Measurements from ENCODE around the gene PDPN.

Gene PDPN

DNA sequence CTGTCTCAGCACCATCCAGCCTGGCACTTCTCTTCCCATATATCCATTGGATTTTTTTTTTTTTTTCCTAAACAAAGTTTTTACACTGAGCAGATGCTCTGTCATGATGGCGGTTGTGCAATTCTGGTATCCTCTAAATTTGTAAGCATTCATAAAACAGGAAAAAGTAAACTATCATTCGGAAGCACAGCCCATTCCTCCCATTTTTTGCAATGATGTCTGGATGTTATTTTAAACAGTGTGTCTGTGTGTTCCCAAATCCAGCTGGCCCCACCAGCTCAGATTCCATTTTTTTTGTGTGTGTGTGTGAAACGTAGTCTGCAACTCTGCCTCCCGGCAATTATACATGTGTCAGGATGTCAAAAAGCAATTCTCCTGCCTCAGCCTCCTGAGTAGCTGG, 33.5 kb downstream of the PDPN start:
- H3K79me2 ChIP-seq (ENCODE audit: control insufficient read depth, low read length) = no peaks in the 10 kb centered on the region
- no peak for TF ChIP-seq EZH2phosphoT487 (IDR thresholded peaks at IDR 0.05; ENCODE audit: borderline replicate concordance, low read length)
- TF ChIP-seq, protein P1, sequence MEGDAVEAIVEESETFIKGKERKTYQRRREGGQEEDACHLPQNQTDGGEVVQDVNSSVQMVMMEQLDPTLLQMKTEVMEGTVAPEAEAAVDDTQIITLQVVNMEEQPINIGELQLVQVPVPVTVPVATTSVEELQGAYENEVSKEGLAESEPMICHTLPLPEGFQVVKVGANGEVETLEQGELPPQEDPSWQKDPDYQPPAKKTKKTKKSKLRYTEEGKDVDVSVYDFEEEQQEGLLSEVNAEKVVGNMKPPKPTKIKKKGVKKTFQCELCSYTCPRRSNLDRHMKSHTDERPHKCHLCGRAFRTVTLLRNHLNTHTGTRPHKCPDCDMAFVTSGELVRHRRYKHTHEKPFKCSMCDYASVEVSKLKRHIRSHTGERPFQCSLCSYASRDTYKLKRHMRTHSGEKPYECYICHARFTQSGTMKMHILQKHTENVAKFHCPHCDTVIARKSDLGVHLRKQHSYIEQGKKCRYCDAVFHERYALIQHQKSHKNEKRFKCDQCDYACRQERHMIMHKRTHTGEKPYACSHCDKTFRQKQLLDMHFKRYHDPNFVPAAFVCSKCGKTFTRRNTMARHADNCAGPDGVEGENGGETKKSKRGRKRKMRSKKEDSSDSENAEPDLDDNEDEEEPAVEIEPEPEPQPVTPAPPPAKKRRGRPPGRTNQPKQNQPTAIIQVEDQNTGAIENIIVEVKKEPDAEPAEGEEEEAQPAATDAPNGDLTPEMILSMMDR (IDR thresholded peaks at IDR 0.05; ENCODE audit: low read depth, low read length, poor library complexity, severe bottlenecking) = no peak
- no peaks in the 10 kb centered on the region for H3F3A ChIP-seq (ENCODE audit: control insufficient read depth, insufficient read depth)
- H3K9me3 ChIP-seq (ENCODE audit: control insufficient read depth, insufficient read depth, low read length) = no peaks in the 10 kb centered on the region
- H3K27me3 ChIP-seq (ENCODE audit: control insufficient read depth, low read length) = no peaks in the 10 kb centered on the region
- H4K20me1 ChIP-seq (ENCODE audit: control insufficient read depth, insufficient read depth, low read depth, low read length) = no peaks in the 10 kb centered on the region
- no peak overlapping the region for H3K27ac ChIP-seq (ENCODE audit: low read depth, low read length)
- H3K36me3 ChIP-seq (ENCODE audit: control insufficient read depth, low read length) = no peaks in the 10 kb centered on the region
- H3K4me3 ChIP-seq (ENCODE audit: low read length) = no peak overlapping the region
- no peak overlapping the region for H3K4me2 ChIP-seq (ENCODE audit: low read length)
- H3K4me1 ChIP-seq (ENCODE audit: control insufficient read depth, low read length) = no peaks in the 10 kb centered on the region
- H3K9me2 ChIP-seq (replicated peaks; ENCODE audit: control insufficient read depth, low read length) = no peaks in the 10 kb centered on the region

DNA sequence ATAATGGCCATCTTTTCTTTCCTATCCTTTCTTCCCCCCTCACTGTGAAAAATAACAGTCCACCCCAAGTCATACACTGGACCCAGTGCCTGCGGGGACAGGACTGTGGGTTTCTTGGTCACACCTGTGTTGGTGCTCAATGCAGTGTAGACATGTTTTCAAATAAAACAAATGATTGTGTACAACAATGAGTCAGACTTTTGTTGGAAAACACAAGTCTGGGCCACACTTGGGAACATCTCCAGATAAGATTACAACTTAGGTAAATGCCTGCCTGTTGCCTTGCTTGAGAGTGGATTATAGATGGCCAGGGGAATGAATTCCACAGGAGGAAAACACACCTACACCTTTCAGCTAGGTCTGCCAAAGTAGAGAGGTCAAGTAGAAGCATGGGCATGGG, 34.1 kb downstream of the PDPN start:
- TF ChIP-seq EZH2phosphoT487 (IDR thresholded peaks at IDR 0.05; ENCODE audit: borderline replicate concordance, low read length) = no peak
- TF ChIP-seq, protein P1 (IDR thresholded peaks at IDR 0.05; ENCODE audit: low read depth, low read length, poor library complexity, severe bottlenecking) = no peak
- no peaks in the 10 kb centered on the region for H3K9me3 ChIP-seq (ENCODE audit: control insufficient read depth, insufficient read depth, low read length)
- no peaks in the 10 kb centered on the region for H4K20me1 ChIP-seq (ENCODE audit: control insufficient read depth, insufficient read depth, low read depth, low read length)
- H3K27ac ChIP-seq (ENCODE audit: low read depth, low read length) = no peak overlapping the region
- no peaks in the 10 kb centered on the region for H3K9me2 ChIP-seq (replicated peaks; ENCODE audit: control insufficient read depth, low read length)
- no peaks in the 10 kb centered on the region for H3K36me3 ChIP-seq (ENCODE audit: control insufficient read depth, low read length)
- no peaks in the 10 kb centered on the region for H3K4me1 ChIP-seq (ENCODE audit: control insufficient read depth, low read length)
- H3K79me2 ChIP-seq (ENCODE audit: control insufficient read depth, low read length) = no peaks in the 10 kb centered on the region
- H3K27me3 ChIP-seq (ENCODE audit: control insufficient read depth, low read length) = no peaks in the 10 kb centered on the region
- no peaks in the 10 kb centered on the region for H3F3A ChIP-seq (ENCODE audit: control insufficient read depth, insufficient read depth)
- H3K4me2 ChIP-seq (ENCODE audit: low read length) = no peak overlapping the region
- H3K4me3 ChIP-seq (ENCODE audit: low read length) = no peak overlapping the region

GRCh38 chr1:13618483-13618882, 34.9 kb downstream of the PDPN start:
- Histone ChIP-seq H3K36me3 (ENCODE audit: control insufficient read depth, low read length) (no peaks in the 10 kb centered on the region), H3K9me2 (replicated peaks; ENCODE audit: control insufficient read depth, low read length) (no peaks in the 10 kb centered on the region), H4K20me1 (ENCODE audit: control insufficient read depth, insufficient read depth, low read depth, low read length) (no peaks in the 10 kb centered on the region), H3K9me3 (ENCODE audit: control insufficient read depth, insufficient read depth, low read length) (no peaks in the 10 kb centered on the region), H3F3A (ENCODE audit: control insufficient read depth, insufficient read depth) (no peaks in the 10 kb centered on the region), H3K4me3 (ENCODE audit: low read length) (no peak overlapping the region), H3K27ac (ENCODE audit: low read depth, low read length) (no peak overlapping the region), H3K4me2 (ENCODE audit: low read length) (no peak overlapping the region), H3K79me2 (ENCODE audit: control insufficient read depth, low read length) (no peaks in the 10 kb centered on the region), H3K27me3 (ENCODE audit: control insufficient read depth, low read length) (no peaks in the 10 kb centered on the region), H3K4me1 (ENCODE audit: control insufficient read depth, low read length) (no peaks in the 10 kb centered on the region)
- no peak for TF ChIP-seq EZH2phosphoT487 (IDR thresholded peaks at IDR 0.05; ENCODE audit: borderline replicate concordance, low read length)
- TF ChIP-seq, protein P1 (IDR thresholded peaks at IDR 0.05; ENCODE audit: low read depth, low read length, poor library complexity, severe bottlenecking) = no peak

DNA sequence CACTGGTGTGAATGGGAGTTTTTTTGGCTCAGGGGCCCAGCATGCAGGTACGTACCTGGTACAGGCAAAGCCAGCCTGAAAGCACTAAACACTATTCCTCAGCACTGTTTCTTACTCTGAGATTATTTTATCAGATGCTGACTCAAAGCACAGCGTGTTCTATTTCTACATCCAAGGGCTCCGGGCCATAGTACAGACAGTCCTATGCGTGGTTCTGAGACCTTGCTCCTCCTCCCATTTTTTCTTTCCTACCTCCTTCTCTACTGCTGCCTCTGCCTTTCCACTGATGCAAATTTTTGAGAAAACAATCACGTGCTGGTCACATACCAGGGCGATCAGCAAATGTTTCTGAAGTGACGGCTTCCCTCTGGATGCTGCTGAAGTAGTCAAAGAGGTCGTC, 36.3 kb downstream of the PDPN start:
- Histone ChIP-seq H3K79me2 (ENCODE audit: control insufficient read depth, low read length) (no peaks in the 10 kb centered on the region), H3K27me3 (ENCODE audit: control insufficient read depth, low read length) (no peaks in the 10 kb centered on the region), H4K20me1 (ENCODE audit: control insufficient read depth, insufficient read depth, low read depth, low read length) (no peaks in the 10 kb centered on the region), H3K27ac (ENCODE audit: low read depth, low read length) (no peak overlapping the region), H3K9me2 (replicated peaks; ENCODE audit: control insufficient read depth, low read length) (no peaks in the 10 kb centered on the region), H3K36me3 (ENCODE audit: control insufficient read depth, low read length) (no peaks in the 10 kb centered on the region), H3K4me3 (ENCODE audit: low read length) (no peak overlapping the region), H3K4me1 (ENCODE audit: control insufficient read depth, low read length) (no peaks in the 10 kb centered on the region), H3K9me3 (ENCODE audit: control insufficient read depth, insufficient read depth, low read length) (no peaks in the 10 kb centered on the region), H3K4me2 (ENCODE audit: low read length) (no peak overlapping the region), H3F3A (ENCODE audit: control insufficient read depth, insufficient read depth) (no peaks in the 10 kb centered on the region)
- TF ChIP-seq EZH2phosphoT487 (IDR thresholded peaks at IDR 0.05; ENCODE audit: borderline replicate concordance, low read length) = no peak
- TF ChIP-seq, protein P1 (IDR thresholded peaks at IDR 0.05; ENCODE audit: low read depth, low read length, poor library complexity, severe bottlenecking) = no peak

All from DOHH2 (cell line).